ENCODE measurements around the gene SYP.
"Not testable (repeated sequence)": the region's sequence is repeated elsewhere in the genome, so short reads cannot be mapped to it uniquely, and the experiment has no call there.

The SYP gene

GRCh38 chrX:49166914-49167739, 32.9 kb downstream of the SYP start:
- DNase-seq (ENCODE audit: low spot score), result peak; percentile 91

- DNase-seq (ENCODE audit: low spot score), result peak; percentile 95
Observed at GRCh38 chrX:49165901-49166881, 33.8 kb downstream of the SYP start.

GRCh38 chrX:49164589-49165360, 35.2 kb downstream of the SYP start:
- no peak for DNase-seq (ENCODE audit: low spot score)

- peak; percentile 86 for DNase-seq (ENCODE audit: low spot score)
Observed at GRCh38 chrX:49163555-49164419, 36.2 kb downstream of the SYP start.

- no peak for DNase-seq (ENCODE audit: low spot score)
Observed at GRCh38 chrX:49162620-49163019, 37.4 kb downstream of the SYP start, which contains the start of gene MAGIX. TSS of gene MAGIX (plus strand) at chrX:49162758. CDS start at chrX:49162890, 132 bp downstream.

GRCh38 chrX:49161632-49162031, 38.4 kb downstream of the SYP start:
- DNase-seq (ENCODE audit: low spot score), result no peak

GRCh38 chrX:49160908-49161307, 39.1 kb downstream of the SYP start:
- no peak for DNase-seq (ENCODE audit: low spot score)

GRCh38 chrX:49157194-49157593, 42.8 kb downstream of the SYP start:
- no peak for DNase-seq (ENCODE audit: low spot score)

- peak; percentile 91 for DNase-seq (ENCODE audit: low spot score)
Observed at GRCh38 chrX:49155900-49156837, 43.8 kb downstream of the SYP start.

GRCh38 chrX:49155243-49155899, 44.6 kb downstream of the SYP start:
- peak; percentile 43 for DNase-seq (ENCODE audit: low spot score)

GRCh38 chrX:49153467-49153866, 46.5 kb downstream of the SYP start:
- DNase-seq (ENCODE audit: low spot score), result no peak

GRCh38 chrX:49149291-49149690, 50.7 kb downstream of the SYP start:
- not testable (repeated sequence) for DNase-seq (ENCODE audit: low spot score)

- peak; percentile 25 for DNase-seq (ENCODE audit: low spot score)
Observed at GRCh38 chrX:49148390-49149100, 51.4 kb downstream of the SYP start.

- DNase-seq (ENCODE audit: low spot score), result no peak
Observed at GRCh38 chrX:49147936-49148335, 52.1 kb downstream of the SYP start.

- no peak for DNase-seq (ENCODE audit: low spot score)
Observed at GRCh38 chrX:49147282-49147681, 52.7 kb downstream of the SYP start.

- DNase-seq (ENCODE audit: low spot score), result not testable (repeated sequence)
Observed at GRCh38 chrX:49143154-49143553, 56.8 kb downstream of the SYP start.

GRCh38 chrX:49142264-49142663, 57.7 kb downstream of the SYP start:
- DNase-seq (ENCODE audit: low spot score), result not testable (repeated sequence)

- no peak for DNase-seq (ENCODE audit: low spot score)
Observed at GRCh38 chrX:49139713-49140112, 60.3 kb downstream of the SYP start.

All from SW480 (cell line).